Left kidney (tissue), 2 donors: ENCODE results near the gene NTN5. TPM values are rescaled to one million over a fixed set of nuclear protein-coding genes. Genes with fewer than 3 reads are reported as not detected.
A peak's percentile ranks its signal among the peaks of the same experiment; 100 is the strongest.

Experiments
- DNase-seq: peaks from one replicate; pipeline ENCODE4 v3.0.0-alpha.2; 2013
- polyA plus RNA-seq: library from polyadenylated mRNA; unstranded; fragments of 120-200 nt; gene quantifications from one replicate; pipeline ENCODE4 v1.2.1, GENCODE V29; 2013; ENCODE audit not compliant: insufficient read length

Gene NTN5
- polyA plus RNA-seq, 1 donor, result 1.1 TPM

DNA sequence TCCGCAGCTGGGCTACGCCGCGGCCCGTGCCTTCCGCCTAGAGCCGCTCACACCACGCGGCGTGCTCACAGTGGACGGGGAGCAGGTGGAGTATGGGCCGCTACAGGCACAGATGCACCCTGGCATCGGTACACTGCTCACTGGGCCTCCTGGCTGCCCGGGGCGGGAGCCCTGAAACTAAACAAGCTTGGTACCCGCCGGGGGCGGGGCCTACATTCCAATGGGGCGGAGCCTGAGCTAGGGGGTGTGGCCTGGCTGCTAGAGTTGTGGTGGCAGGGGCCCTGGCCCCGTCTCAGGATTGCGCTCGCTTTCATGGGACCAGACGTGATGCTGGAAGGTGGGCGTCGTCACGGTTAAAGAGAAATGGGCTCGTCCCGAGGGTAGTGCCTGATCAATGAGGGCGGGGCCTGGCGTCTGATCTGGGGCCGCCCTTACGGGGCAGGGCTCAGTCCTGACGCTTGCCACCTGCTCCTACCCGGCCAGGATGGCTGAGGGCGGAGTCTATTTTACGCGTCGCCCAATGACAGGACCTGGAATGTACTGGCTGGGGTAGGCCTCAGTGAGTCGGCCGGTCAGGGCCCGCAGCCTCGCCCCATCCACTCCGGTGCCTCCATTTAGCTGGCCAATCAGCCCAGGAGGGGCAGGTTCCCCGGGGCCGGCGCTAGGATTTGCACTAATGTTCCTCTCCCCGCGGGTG, 43.1 kb downstream of the NTN5 start:
- DNase-seq, result no peak

DNA sequence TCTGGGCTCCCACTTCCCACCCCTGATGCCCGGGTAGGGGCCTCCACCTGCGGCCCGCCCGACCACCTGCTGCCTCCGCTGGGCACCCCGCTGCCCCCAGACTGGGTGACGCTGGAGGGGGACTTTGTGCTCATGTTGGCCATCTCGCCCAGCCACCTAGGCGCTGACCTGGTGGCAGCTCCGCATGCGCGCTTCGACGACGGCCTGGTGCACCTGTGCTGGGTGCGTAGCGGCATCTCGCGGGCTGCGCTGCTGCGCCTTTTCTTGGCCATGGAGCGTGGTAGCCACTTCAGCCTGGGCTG, 43.6 kb downstream of the NTN5 start:
- no peak for DNase-seq

DNA sequence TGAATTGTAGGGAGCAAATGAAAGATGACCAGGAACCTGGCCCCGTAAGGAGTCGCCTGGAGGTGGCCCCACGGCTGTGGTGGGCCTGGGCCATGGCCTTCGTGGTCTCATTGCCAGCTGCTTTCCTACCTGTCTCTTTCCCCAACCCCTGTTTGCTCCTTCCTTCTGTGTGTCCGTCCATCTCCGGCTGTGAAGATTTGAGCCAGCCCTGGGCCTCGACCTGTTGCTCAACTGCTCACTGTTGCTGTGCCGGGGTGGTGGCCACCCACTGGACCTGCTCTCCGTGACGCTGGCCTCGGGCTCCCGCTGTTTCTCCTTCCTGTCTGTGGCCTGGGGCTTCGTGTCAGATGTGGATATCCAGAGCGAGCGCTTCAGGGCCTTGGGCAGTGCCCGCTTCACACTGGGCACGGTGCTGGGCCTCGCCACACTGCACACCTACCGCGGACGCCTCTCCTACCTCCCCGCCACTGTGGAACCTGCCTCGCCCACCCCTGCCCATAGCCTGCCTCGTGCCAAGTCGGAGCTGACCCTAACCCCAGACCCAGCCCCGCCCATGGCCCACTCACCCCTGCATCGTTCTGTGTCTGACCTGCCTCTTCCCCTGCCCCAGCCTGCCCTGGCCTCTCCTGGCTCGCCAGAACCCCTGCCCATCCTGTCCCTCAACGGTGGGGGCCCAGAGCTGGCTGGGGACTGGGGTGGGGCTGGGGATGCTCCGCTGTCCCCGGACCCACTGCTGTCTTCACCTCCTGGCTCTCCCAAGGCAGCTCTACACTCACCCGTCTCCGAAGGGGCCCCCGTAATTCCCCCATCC, 44.1 kb downstream of the NTN5 start:
- DNase-seq, result no peak

DNA sequence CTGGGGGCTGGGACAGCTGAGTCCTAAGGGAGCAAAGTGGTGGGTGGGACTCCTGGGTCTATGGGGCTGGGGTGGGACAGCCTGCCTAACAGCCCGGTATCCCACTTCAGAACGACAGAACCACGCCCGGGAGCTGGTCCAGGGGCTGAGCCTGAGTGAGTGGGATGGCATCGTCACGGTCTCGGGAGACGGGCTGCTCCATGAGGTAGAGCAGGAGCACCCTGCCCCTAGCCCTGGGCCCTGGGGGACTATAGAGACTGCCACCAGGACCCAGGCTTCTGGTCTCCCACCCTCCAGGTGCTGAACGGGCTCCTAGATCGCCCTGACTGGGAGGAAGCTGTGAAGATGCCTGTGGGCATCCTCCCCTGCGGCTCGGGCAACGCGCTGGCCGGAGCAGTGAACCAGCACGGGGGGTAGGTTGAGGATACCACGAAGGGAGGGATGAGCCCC, 44.9 kb downstream of the NTN5 start:
- DNase-seq, result no peak

DNA sequence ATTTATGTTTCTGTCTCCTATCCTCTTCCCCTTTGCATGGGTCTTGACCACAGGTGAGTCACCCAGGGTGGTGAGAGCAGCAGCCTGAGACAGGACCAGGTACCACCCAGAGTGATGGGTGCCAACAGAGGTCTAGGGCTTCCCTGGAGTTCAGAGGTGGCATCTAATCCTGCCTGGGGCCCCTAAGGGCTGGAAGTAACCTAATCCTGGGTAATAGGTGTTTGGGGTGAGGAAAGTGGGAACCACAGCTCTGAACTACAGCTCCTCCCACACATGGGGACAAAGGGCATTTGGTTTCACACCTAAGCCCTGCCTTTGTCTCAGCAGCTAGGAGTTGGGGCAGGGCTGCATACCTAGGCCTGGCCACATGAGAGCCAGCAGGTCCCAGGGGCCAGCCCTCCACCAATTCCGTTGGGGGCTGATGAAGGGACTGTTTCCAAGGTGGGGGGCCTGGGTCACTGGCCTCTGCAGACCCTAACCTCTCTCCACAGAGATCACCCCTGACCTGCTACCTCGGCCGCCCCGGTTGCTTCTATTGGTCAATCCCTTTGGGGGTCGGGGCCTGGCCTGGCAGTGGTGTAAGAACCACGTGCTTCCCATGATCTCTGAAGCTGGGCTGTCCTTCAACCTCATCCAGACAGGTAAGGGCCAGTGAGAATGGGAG, 45.5 kb downstream of the NTN5 start:
- no peak for DNase-seq

DNA sequence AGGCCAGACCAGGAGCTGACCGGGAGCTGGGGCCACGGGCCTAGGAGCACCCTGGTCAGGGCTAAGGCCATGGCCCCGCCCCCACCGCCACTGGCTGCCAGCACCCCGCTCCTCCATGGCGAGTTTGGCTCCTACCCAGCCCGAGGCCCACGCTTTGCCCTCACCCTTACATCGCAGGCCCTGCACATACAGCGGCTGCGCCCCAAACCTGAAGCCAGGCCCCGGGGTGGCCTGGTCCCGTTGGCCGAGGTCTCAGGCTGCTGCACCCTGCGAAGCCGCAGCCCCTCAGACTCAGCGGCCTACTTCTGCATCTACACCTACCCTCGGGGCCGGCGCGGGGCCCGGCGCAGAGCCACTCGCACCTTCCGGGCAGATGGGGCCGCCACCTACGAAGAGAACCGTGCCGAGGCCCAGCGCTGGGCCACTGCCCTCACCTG, 46.9 kb downstream of the NTN5 start:
- DNase-seq, result no peak

DNA sequence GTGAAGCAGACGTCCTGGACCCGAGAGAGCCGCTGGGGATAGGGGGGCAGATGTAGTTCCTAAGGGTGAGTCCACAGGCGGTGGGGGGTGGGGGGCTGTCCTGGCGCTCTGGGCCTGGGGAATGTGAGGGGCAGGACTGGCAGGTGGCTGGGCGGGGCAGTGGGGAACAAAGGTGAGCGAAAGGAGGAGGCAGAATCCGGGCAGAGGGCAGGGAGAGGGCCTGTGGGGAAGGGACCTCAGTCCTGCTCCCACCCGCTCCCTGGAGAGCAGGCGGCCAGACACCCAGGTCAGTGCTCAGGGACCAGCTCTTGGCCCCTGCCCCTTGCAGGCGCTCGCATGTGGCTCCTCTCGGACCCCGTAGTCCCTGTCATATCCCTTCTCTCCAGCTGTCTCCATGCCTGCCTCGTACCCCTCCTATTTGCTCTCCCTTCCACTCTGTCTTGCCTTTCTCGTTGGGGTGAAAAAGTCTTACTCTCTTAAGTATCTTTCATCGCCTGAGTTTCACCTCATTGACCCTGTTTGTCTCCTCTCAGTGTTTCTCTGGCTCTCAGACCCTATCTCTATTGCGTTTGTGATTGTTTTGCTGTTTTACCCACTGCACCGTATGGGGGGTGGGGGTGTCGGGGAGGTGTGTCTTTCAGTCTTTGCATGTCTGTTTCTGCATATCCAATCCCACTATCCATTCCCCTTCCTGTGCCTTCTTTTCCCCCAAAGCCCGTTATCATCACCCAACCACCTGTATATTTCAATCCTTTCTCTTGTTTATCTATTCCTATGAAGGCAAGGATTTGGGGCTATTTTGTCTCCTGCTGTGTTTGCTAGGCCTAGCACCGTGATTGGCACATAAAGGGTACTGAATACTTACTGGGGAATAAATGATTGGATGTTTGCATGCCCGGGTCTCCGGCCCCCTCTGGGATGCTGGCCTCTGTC, 47.8 kb downstream of the NTN5 start:
- no peak for DNase-seq

DNA sequence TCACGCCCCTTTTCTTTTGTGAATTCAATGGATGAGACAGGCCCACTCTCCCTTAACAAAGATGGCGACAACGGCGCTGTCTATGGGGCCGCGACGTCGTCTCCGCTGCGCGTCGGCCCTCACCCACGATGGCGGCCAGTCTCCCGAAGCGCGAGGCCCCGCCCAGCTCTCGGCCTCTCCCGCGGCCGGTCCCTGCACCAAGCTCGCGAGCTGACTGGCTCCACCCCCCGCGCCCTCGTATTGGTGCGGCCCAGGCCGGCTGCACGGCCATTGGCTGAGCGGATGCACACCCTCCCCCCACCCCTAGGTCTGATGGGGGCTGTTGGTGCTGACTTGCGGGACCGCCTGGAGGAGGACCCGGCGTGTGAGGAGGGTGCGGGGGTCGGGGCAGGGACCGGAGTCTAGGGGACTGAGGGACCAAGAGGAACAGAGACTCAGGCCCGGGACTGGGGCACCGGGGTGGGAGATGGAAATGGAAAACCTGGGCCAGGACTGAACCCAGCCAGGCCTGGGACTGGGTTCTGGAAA, 48.7 kb downstream of the NTN5 start:
- peak; percentile 97 for DNase-seq

DNA sequence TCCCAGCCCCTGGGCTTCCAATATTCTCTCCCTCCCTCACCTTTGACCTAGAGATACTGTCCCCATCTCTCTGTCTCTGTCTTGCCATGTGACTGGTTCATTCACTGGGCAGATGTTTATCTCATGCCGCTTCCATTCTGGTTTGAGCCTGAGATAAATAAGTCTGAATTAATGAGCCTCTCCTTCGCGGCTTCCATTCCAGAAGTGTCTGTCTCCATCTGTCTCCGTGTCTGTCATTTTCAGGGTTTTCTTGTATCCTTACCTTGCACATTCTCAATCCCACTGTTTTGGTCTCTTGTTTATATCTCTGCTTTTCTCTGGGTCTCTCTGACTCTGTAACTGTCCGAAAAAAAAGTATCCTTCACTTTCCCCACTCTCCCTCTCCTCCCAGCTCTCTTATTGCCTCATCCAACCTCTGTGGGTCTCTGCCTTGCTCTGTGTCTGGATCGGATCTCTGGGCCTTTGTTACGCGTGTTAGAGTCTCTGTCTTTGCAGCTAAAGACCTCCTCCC, 49.2 kb downstream of the NTN5 start:
- no peak for DNase-seq

DNA sequence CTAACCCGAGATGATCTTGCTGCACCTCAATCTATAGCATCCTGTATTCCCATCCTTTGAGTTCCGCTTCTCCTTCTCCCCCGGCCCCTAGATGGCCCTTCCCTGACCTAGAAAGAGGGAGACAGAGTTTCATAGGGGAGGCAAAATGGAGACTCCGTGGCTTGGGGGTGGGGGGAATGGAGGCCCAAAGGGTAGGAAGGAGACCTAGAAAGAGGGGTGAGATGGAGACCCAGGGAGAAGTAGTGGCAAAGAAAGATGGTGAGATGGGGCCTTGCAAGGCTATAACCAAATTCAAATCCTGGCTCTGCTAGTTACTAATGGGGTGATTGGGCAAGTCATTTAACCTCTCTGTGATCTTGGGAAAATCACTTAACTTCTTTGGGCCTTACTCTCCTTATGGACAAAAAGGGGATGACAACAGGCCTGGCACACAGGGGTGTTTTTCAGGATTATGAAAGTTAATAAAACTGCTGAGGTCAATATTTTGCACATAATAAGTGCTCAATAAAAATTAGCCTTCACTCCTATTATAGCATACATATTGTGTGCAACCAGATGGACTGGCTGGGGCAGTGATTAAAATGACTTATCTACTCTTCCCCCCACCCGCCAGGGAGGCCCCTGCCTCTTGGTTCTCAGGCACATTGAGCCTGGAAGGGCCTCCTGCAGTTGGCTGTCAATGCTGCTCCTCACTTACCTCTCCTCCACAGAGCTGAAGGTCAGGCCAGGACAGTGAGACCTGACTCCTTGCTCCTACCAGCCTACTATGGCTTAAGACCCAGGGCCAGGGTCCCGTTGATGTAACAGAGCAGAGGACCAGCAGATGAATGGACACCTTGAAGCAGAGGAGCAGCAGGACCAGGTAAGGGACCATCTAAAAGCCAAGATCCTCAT, 52.9 kb downstream of the NTN5 start:
- DNase-seq, result no peak

DNA sequence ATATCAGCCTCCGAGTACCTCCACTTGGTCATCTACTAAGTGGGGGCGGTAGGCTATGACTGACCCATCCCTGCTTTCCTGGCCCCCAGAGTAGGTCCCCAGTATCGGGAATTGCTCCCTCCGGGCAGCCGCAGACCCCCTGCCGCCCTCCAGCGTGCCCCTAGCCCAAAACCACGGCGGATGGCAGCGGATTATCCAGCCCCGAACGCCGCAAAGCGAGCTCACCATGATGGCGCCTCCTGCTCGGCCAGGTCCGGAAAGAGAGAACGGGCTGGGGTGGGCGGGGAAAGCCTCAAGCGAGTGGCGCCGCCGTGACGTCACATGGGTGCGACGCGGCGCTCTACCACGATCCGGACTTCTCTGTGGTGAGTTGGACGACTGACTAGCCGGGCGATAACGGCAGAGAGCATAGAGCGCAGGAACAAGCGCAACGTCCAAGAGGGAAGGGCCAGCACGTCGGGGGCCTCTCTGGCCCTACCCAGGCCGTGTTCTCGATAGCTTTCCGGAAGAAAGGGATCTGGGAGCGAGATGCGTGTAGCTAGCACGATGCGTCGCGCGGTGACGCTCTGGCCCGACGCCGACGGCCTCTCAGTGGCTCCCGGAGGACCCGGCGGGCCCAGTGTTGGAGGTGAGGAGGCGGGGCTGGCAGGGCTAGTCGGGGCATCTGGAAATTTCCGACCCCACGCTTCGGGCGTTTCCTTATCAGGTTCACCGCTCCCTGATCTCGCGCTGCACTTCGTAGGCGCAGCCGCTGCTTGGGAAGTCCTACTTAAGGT, 53.7 kb downstream of the NTN5 start, which contains the start of the genes RPL18 and SPHK2:
TSS of gene RPL18 (minus strand) at position 263 of the 776 bp plus-strand sequence. CDS start at position 228, 35 bp downstream.
TSS of gene SPHK2 (plus strand) at position 591 of the 776 bp plus-strand sequence. CDS start 1,009 bp downstream, outside the sequence.
- DNase-seq, result peak; percentile 98

DNA sequence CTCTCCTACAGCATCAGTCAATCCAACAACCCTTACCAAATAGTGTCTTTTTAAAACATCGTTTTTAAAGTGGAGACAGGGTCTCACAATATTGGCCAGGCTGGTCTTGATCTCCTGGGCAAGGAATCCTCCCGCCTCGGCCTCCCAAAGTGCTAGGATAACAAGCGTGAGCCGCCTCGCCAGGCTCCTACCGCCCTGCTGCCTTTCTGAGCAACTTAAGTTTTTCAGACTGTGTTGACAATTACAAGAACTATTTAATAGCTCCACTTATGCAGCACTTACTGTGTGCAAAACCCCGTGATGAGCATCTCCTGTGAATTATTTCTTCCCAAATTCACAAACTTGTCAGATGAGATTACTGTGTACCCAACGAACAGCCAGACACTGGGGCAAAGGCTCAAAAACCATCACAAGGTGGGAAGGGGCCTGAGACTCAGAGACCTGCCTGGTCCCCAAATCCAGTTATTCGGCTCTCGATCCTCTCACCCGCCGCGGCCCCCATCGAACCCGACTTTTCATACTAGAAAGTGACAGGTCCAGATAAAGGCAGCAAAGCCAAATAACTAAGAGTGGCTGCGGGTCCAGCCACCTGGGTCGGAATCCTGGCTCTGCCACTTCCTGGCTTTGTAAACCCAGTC, 54.4 kb downstream of the NTN5 start:
- DNase-seq, result no peak

DNA sequence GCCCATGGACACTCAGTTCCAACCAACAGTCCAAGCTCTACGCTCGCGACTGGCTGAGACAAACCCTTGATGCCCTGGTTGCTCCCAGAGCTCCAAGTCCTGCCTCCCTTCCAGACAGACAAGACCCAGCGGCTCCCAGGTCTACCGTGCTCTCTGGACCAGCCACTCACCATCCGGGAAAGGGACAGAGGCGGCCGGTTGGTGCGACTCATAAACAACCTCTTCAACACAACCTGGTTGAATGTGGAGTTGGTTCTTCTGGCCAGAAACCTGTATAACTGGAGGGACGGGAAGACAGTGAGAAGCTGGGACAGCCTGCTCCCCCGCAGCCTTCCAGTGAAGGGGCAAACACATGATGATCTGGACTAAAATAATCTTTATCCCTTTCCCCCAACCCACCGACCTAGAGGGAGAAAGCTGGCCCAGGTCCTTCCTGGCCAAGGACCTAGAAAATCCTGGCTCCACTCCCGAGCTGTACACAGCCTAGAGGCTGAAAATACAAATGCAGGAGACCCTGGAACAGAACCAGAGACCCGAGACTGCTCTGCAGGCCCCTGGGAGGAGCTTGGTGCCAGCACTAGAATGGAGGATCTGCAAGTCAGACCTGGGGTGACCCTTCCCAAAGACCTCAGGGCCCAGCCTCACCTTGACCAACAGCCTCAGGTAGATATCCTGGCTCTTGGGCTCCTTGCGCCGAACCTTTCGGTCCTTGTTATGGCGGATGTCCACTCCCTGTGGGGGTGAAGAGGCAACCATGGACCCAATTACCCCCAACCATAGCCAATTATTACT, 55.5 kb downstream of the NTN5 start:
- DNase-seq, result no peak

DNA sequence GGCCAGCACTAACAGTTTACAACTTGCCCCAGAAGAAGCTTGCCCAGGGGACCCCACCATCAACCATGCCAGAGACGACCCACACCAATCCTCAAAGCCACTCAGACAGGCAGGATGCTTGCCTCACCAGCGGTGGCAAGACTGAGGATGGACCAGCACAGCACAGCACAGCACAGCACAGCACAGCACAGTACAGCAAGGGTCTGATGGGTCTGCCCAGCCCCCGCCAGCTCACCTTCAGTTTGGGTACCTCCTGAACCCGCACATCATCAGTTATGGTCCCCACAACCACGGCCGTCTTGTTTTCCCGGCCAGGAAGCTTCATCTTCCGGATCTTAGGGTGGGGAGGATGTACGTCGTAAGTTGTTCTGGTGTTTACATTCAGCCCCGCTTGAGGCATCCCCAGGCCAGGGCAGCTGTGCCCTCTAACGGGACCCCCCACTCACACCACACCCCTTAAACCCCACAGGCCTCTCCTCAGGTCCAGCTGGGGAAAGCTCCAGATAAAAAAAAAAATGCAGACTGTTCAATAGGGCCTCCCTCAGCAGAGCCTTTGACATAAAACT, 56.2 kb downstream of the NTN5 start:
- DNase-seq, result no peak

DNA sequence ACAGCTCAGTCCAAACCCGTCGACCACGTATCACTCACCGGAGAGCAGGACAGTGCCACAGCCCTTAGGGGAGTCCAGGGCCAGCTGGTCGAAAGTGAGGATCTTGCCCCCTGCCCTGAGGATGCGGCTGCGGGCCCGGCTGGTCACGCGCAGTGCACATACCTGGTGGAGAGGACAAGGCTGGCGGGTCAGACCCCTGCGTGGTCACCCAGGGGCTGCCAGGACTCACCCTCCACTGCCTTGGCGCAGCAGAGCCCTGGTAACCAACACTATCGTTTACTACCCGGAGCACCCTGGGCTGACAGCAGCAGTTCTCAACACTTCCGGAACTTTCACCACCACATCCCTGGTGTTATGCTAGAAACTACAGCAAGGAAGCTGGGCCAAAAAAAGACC, 56.8 kb downstream of the NTN5 start:
- no peak for DNase-seq

DNA sequence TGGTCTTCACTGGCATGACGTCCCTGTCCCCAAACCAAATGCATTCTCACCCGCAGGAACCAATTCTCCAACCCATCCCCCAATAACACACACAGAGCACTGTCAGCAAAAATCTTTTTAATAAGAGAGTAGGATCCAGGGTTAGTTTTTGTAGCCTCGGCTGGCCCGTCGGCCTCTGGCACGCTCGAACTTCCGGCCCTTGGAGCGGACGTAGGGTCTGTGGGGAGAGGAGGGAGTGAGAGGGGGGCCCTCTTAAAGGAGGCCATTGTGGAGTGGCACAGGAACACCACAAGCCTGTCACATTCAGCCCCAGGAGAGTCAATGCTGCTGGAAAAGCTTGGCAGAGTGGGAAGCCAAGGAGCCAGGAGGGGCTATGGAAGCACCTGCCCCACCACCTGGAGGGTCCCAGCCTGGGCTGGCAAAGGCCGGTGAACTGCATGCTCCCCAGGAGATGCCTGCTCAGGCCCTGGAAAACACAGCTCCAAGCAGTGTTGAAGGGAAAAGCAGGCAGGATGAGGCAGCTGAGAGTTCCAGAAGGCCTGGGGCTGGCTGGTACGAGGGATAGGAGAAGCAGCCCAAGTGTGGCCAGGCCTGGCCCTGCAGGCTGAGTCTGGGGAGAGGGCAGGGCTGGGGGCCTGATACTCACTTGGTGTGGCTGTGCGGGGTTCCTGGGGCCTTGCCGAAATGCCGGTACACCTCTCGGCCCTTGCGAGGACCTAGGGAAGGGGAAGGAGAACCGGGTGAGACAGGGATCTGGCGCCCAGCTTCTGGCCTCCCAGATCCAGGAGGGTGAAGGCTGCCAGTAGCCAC, 57.4 kb downstream of the NTN5 start:
- no peak for DNase-seq
